Trophoblast cell (in vitro differentiated cells and primary cell): Measurements from ENCODE around the gene CDKAL1.

Source experiments
- DNase-seq, 2 donors: peaks; one replicate each; pipeline ENCODE4 v3.0.0-alpha.2; 2016
- H2AFZ ChIP-seq: 2 replicates; pipeline ENCODE4 v1.6.1; 2013; ENCODE audit warnings: low read length, moderate library complexity, mild to moderate bottlenecking; ENCODE audit not compliant: insufficient read depth, poor library complexity
- H2AK5ac ChIP-seq: 2 replicates; pipeline ENCODE4 v1.6.1; 2013; ENCODE audit warnings: mild to moderate bottlenecking, low read length
- H2BK120ac ChIP-seq: 2 replicates; pipeline ENCODE4 v1.6.1; 2013; ENCODE audit warnings: low read length, mild to moderate bottlenecking, moderate library complexity; ENCODE audit not compliant: insufficient read depth, poor library complexity
- H2BK12ac ChIP-seq: 2 replicates; pipeline ENCODE4 v1.6.1; 2013; ENCODE audit warnings: mild to moderate bottlenecking, low read length, moderate library complexity
- H2BK5ac ChIP-seq: 2 replicates; pipeline ENCODE4 v1.6.1; 2013; ENCODE audit warnings: low read length, low read depth, moderate library complexity, mild to moderate bottlenecking; ENCODE audit not compliant: poor library complexity
- H3K14ac ChIP-seq: 2 replicates; pipeline ENCODE4 v1.6.1; 2013; ENCODE audit warnings: mild to moderate bottlenecking, low read length
- H3K18ac ChIP-seq: 2 replicates; pipeline ENCODE4 v1.6.1; 2013; ENCODE audit warnings: mild to moderate bottlenecking, low read length
- H3K23ac ChIP-seq: 2 replicates; pipeline ENCODE4 v1.6.1; 2013; ENCODE audit warnings: low read length
- H3K27ac ChIP-seq: 2 replicates; pipeline ENCODE4 v1.5.1; 2013; ENCODE audit warnings: low read depth, mild to moderate bottlenecking, inconsistent platforms, low read length, moderate library complexity
- H3K27me3 ChIP-seq: 2 replicates; pipeline ENCODE4 v1.6.1; 2013; ENCODE audit warnings: inconsistent platforms, mild to moderate bottlenecking, low read length, moderate library complexity; ENCODE audit not compliant: insufficient read depth
- H3K36me3 ChIP-seq, 2 experiments: 1 replicate in 1 of 2; 2 replicates in 1 of 2; pipeline ENCODE4 v1.6.1; 2013; ENCODE audit warnings: low read length in 2 of 2, mild to moderate bottlenecking in 2 of 2, moderate library complexity in 1 of 2; ENCODE audit not compliant: insufficient read depth in 2 of 2, control insufficient read depth in 1 of 2
- H3K4ac ChIP-seq: 2 replicates; pipeline ENCODE4 v1.6.1; 2013; ENCODE audit warnings: low read depth, mild to moderate bottlenecking, low read length, moderate library complexity
- H3K4me1 ChIP-seq, 2 experiments: 1 replicate in 1 of 2; 2 replicates in 1 of 2; pipeline ENCODE4 v1.6.1; 2013; ENCODE audit warnings: low read length in 2 of 2, mild to moderate bottlenecking in 2 of 2, moderate library complexity in 1 of 2; ENCODE audit not compliant: insufficient read depth in 2 of 2, control insufficient read depth in 1 of 2
- H3K4me2 ChIP-seq: 2 replicates; pipeline ENCODE4 v1.6.1; 2013; ENCODE audit warnings: inconsistent platforms, mild to moderate bottlenecking, low read length, moderate library complexity
- H3K4me3 ChIP-seq: 2 replicates; pipeline ENCODE4 v1.5.1; 2013; ENCODE audit warnings: mild to moderate bottlenecking, low read depth, low read length, inconsistent platforms
- H3K79me1 ChIP-seq: one replicate; pipeline ENCODE4 v1.6.1; 2013; ENCODE audit warnings: low read length
- H3K79me2 ChIP-seq: 2 replicates; pipeline ENCODE4 v1.6.1; 2013; ENCODE audit warnings: low read length, mild to moderate bottlenecking; ENCODE audit not compliant: control insufficient read depth, insufficient read depth, poor library complexity
- H3K9ac ChIP-seq: 2 replicates; pipeline ENCODE4 v1.6.1; 2013; ENCODE audit warnings: mild to moderate bottlenecking, low read length
- H3K9me3 ChIP-seq: 2 replicates; pipeline ENCODE4 v1.6.1; 2013; ENCODE audit warnings: low read depth, mild to moderate bottlenecking, control low read depth, inconsistent platforms, low read length; ENCODE audit not compliant: insufficient read depth
- H4K12ac ChIP-seq: 2 replicates; pipeline ENCODE4 v1.6.1; 2013; ENCODE audit warnings: low read depth, mild to moderate bottlenecking, low read length, moderate library complexity
- H4K8ac ChIP-seq: 2 replicates; pipeline ENCODE4 v1.6.1; 2013; ENCODE audit warnings: low read depth, mild to moderate bottlenecking, low read length, moderate library complexity
- H4K91ac ChIP-seq: one replicate; pipeline ENCODE4 v1.6.1; 2013; ENCODE audit warnings: low read depth, mild to moderate bottlenecking, low read length, moderate library complexity
- WGBS: extraction: QIAGEN DNeasy Blood & Tissue Kit; methylation state at CpG from one replicate; pipeline ENCODE4 v1.1.7; 2013; ENCODE audit warnings: missing lambda C conversion rate; ENCODE audit not compliant: insufficient read length, insufficient coverage; ENCODE audit errors: extremely low coverage; 5-methylcytosine and 5-hydroxymethylcytosine counted together

The CDKAL1 gene

GRCh38 chr6:21273451-21273850 lies 739.2 kb downstream of the CDKAL1 start:
- H3K23ac ChIP-seq, result no peak overlapping the region
- no peak overlapping the region for H2AFZ ChIP-seq
- no peak overlapping the region for H4K8ac ChIP-seq
- H3K79me1 ChIP-seq, result no peaks in the 10 kb centered on the region
- H4K91ac ChIP-seq, result no peak overlapping the region
- no peak overlapping the region for H3K14ac ChIP-seq
- no peaks in the 10 kb centered on the region for H3K36me3 ChIP-seq
- no peaks in the 10 kb centered on the region for H3K79me2 ChIP-seq
- H2AK5ac ChIP-seq, result no peak overlapping the region
- H2BK12ac ChIP-seq, result no peak overlapping the region
- H3K4me3 ChIP-seq, result no peak overlapping the region
- no peak overlapping the region for H3K27ac ChIP-seq
- H2BK120ac ChIP-seq, result no peak overlapping the region
- no peak overlapping the region for H3K9ac ChIP-seq
- no peaks in the 10 kb centered on the region for H3K9me3 ChIP-seq
- H3K4me2 ChIP-seq, result no peak overlapping the region
- H3K4me1 ChIP-seq, result peaks cover 0 to 4% of the 10 kb centered on the region in 2 experiments
- H3K4ac ChIP-seq, result no peak overlapping the region
- H3K27me3 ChIP-seq, result no peaks in the 10 kb centered on the region
- no peak overlapping the region for H3K18ac ChIP-seq
- no peak for DNase-seq
- no CpG with 5 or more reads among the region's 2 CpGs for WGBS
- no peak overlapping the region for H4K12ac ChIP-seq
- no peak overlapping the region for H2BK5ac ChIP-seq

- no peak overlapping the region for H3K27ac ChIP-seq
- no peak overlapping the region for H4K12ac ChIP-seq
- no CpG with 5 or more reads among the region's 6 CpGs for WGBS
- no peak overlapping the region for H3K4ac ChIP-seq
- H2AFZ ChIP-seq, result no peak overlapping the region
- H3K36me3 ChIP-seq, result no peaks in the 10 kb centered on the region
- no peak overlapping the region for H2BK12ac ChIP-seq
- no peak overlapping the region for H3K18ac ChIP-seq
- no peak overlapping the region for H2BK120ac ChIP-seq
- no peaks in the 10 kb centered on the region for H3K79me2 ChIP-seq
- no peak for DNase-seq
- H3K23ac ChIP-seq, result no peak overlapping the region
- H4K8ac ChIP-seq, result no peak overlapping the region
- no peak overlapping the region for H2BK5ac ChIP-seq
- H3K4me1 ChIP-seq, result peaks cover 0 to 4% of the 10 kb centered on the region in 2 experiments
- H3K9me3 ChIP-seq, result no peaks in the 10 kb centered on the region
- H3K27me3 ChIP-seq, result no peaks in the 10 kb centered on the region
- H3K79me1 ChIP-seq, result no peaks in the 10 kb centered on the region
- H3K4me2 ChIP-seq, result no peak overlapping the region
- H4K91ac ChIP-seq, result no peak overlapping the region
- no peak overlapping the region for H3K9ac ChIP-seq
- no peak overlapping the region for H3K4me3 ChIP-seq
- no peak overlapping the region for H3K14ac ChIP-seq
- no peak overlapping the region for H2AK5ac ChIP-seq
Measured at GRCh38 chr6:21274851-21275250, 740.6 kb downstream of the CDKAL1 start.

- Histone ChIP-seq H2AK5ac (no peak overlapping the region), H3K9me3 (no peaks in the 10 kb centered on the region), H2AFZ (no peak overlapping the region), H4K8ac (no peak overlapping the region), H3K14ac (no peak overlapping the region), H3K27me3 (no peaks in the 10 kb centered on the region), H3K9ac (no peak overlapping the region), H3K79me1 (peaks cover 2% of the 10 kb centered on the region), H3K4me1 (peaks cover 5 to 11% of the 10 kb centered on the region in 2 experiments), H2BK120ac (no peak overlapping the region), H3K79me2 (no peaks in the 10 kb centered on the region), H3K4me3 (no peak overlapping the region), H4K12ac (no peak overlapping the region), H4K91ac (no peak overlapping the region), H3K4ac (no peak overlapping the region), H3K36me3 (no peaks in the 10 kb centered on the region), H3K23ac (no peak overlapping the region), H3K27ac (no peak overlapping the region), H3K18ac (no peak overlapping the region), H2BK12ac (no peak overlapping the region), H3K4me2 (no peak overlapping the region), H2BK5ac (no peak overlapping the region)
- whole genome bisulfite sequencing, result no CpG with 5 or more reads among the region's 7 CpGs
- peak; percentile 57 to 88 for DNase-seq
Measured at GRCh38 chr6:21277601-21278374, 743.5 kb downstream of the CDKAL1 start.

GRCh38 chr6:21278375-21278745 lies 744.1 kb downstream of the CDKAL1 start:
- no peak overlapping the region for H3K23ac ChIP-seq
- no peaks in the 10 kb centered on the region for H3K27me3 ChIP-seq
- no peak overlapping the region for H2BK120ac ChIP-seq
- peaks cover 2% of the 10 kb centered on the region for H3K79me1 ChIP-seq
- no peak overlapping the region for H3K9ac ChIP-seq
- no peak overlapping the region for H4K8ac ChIP-seq
- H3K18ac ChIP-seq, result no peak overlapping the region
- no peak overlapping the region for H3K14ac ChIP-seq
- H3K79me2 ChIP-seq, result no peaks in the 10 kb centered on the region
- H3K9me3 ChIP-seq, result no peaks in the 10 kb centered on the region
- no peak overlapping the region for H3K4me2 ChIP-seq
- H3K4ac ChIP-seq, result no peak overlapping the region
- no peak overlapping the region for H3K27ac ChIP-seq
- H3K4me3 ChIP-seq, result no peak overlapping the region
- H3K4me1 ChIP-seq, result peaks cover 5 to 11% of the 10 kb centered on the region in 2 experiments
- H2BK12ac ChIP-seq, result peak overlapping the region; percentile 10
- H4K91ac ChIP-seq, result no peak overlapping the region
- H2AK5ac ChIP-seq, result no peak overlapping the region
- no peak overlapping the region for H4K12ac ChIP-seq
- H3K36me3 ChIP-seq, result no peaks in the 10 kb centered on the region
- no CpG with 5 or more reads among the region's 4 CpGs for WGBS
- DNase-seq, result no peak
- H2AFZ ChIP-seq, result no peak overlapping the region
- H2BK5ac ChIP-seq, result peak overlapping the region; percentile 12
